ENCODE data around the gene CPEB4. TPM values are rescaled to one million over a fixed set of nuclear protein-coding genes. Genes with fewer than 3 reads are reported as not detected.

Gene CPEB4
- total and polyA plus RNA-seq, 9 of the 15 experiments (the other 6 are each of a cell fraction or from before 2014, with no cell fraction given), result 7.4 to 21.3 (median 12.4) TPM

GRCh38 chr5:173881811-173882575 is 6.2 kb upstream of the CPEB4 start:
- Histone ChIP-seq H3K4me2 (ENCODE audit: insufficient read depth, low read length) (no peak overlapping the region), H3K9ac (ENCODE audit: insufficient read depth in 1 of 2, low read depth in 2 of 2, low read length in 2 of 2) (no peak overlapping the region), H3K4me1 (replicated peaks in 1 of 2; ENCODE audit: control insufficient read depth in 2 of 2, insufficient read depth in 2 of 2, low read length in 2 of 2) (peaks cover 17 to 67% of the 10 kb centered on the region in 2 experiments; a peak in 4 of 5 replicates), H3K4me3 (no peak overlapping the region), H3K9me3 (replicated peaks; ENCODE audit: control insufficient read depth, insufficient read depth, low read depth, low read length) (no peaks in the 10 kb centered on the region), H3K9me1 (ENCODE audit: control insufficient read depth, insufficient read depth, low read length) (no peaks in the 10 kb centered on the region), H3K27ac (ENCODE audit: extremely low read depth, low read depth, low read length) (no peak overlapping the region), H2AFZ (ENCODE audit: low read depth, low read length) (no peak overlapping the region), H3K79me2 (ENCODE audit: control insufficient read depth, insufficient read depth, low read length) (no peaks in the 10 kb centered on the region), H3K36me3 (ENCODE audit: control insufficient read depth, insufficient read depth, low read length) (no peaks in the 10 kb centered on the region), H4K20me1 (replicated peaks; ENCODE audit: control insufficient read depth, insufficient read depth, low read length) (no peaks in the 10 kb centered on the region), H3K27me3 (ENCODE audit: control insufficient read depth in 2 of 2, insufficient read depth in 2 of 2, low read length in 2 of 2) (no peaks in the 10 kb centered on the region)
- ChIA-PET CTCF (ENCODE audit: low intra/inter-chr PET ratio) (no interaction called here), POLR2A (interaction anchor here (0.6 to 1.2 kb wide), 3 partner anchors 9 to 20 kb away, joined by 3 to 4 read pairs (median 3); no protein-coding TSS in a partner anchor)
- ATAC-seq (no peak), FAIRE-seq (no peak), DNase-seq (ENCODE audit: extremely low read depth in 1 of 4, low spot score in 3 of 4) (no peak)
- TF ChIP-seq ZNF143 (CRISPR knock-in tag; IDR thresholded peaks at IDR 0.05) (no peak), ZNF512 (tag; IDR thresholded peaks at IDR 0.05) (peak; percentile 47; the same call in 1 of the 2 replicates), HNRNPK (IDR thresholded peaks at IDR 0.05; ENCODE audit: low read depth, low read length, poor library complexity, severe bottlenecking) (no peak), WHSC1 (IDR thresholded peaks at IDR 0.05; ENCODE audit: low read length) (no peak), HINFP (tag; conservative IDR thresholded peaks at IDR 0.05; ENCODE audit: low read depth) (no peak), ILF3 (IDR thresholded peaks at IDR 0.05; ENCODE audit: borderline replicate concordance) (no peak), CTBP1 (IDR thresholded peaks at IDR 0.05; ENCODE audit: borderline replicate concordance) (no peak), NR4A1 (CRISPR knock-in tag; IDR thresholded peaks at IDR 0.05) (no peak), NR4A1 (tag; IDR thresholded peaks at IDR 0.05) (no peak), TCF15 (CRISPR knock-in tag; IDR thresholded peaks at IDR 0.05) (no peak), MLLT1 (IDR thresholded peaks at IDR 0.05) (no peak), NFIC (IDR thresholded peaks at IDR 0.05) (0 out of 2 replicates have a peak, but pooled peaks have one; percentile 11), KDM2B (CRISPR knock-in tag; IDR thresholded peaks at IDR 0.05) (no peak), ZFP30 (CRISPR knock-in tag; IDR thresholded peaks at IDR 0.05; ENCODE audit: borderline replicate concordance) (no peak)
- no TSS peak for BruUV-seq (replicated peaks)
- in situ Hi-C loops (cut with MboI), result loop anchor here (10.0 kb wide), 1 partner anchor 97 kb away; no protein-coding TSS in a partner anchor
- intact Hi-C loops (cut with micrococcal nuclease), result loop anchor here (10.0 kb wide), 2 partner anchors 177 to 557 kb away; partner anchors contain the start of gene STC2
- 77% methylated on average over 6 of the region's 6 CpGs for WGBS (ENCODE audit: insufficient coverage, low coverage, missing lambda C conversion rate)
